H9 (cell line): ENCODE data around the gene TMPRSS6. TPM values are rescaled to one million over a fixed set of nuclear protein-coding genes. Genes with fewer than 3 reads are reported as not detected.

Experiments used
- DNase-seq: peaks from one replicate; pipeline ENCODE4 v3.0.0-alpha.2; 2017
- H2AFZ ChIP-seq: one replicate; pipeline ENCODE4 v1.6.1; 2013; ENCODE audit warnings: mild to moderate bottlenecking, low read length, control low read depth, moderate library complexity
- H2AK5ac ChIP-seq: 2 replicates; pipeline ENCODE4 v1.6.1; 2013; ENCODE audit warnings: low read length, control low read depth, mixed read lengths; ENCODE audit not compliant: insufficient read length
- H2BK120ac ChIP-seq: one replicate; pipeline ENCODE4 v1.6.1; 2013; ENCODE audit warnings: low read depth, mild to moderate bottlenecking, low read length, control low read depth, inconsistent platforms; ENCODE audit not compliant: poor library complexity, severe bottlenecking
- H2BK12ac ChIP-seq: 2 replicates; pipeline ENCODE4 v1.6.1; 2013; ENCODE audit warnings: low read length, control low read depth, mixed read lengths, low read depth; ENCODE audit not compliant: insufficient read length
- H2BK15ac ChIP-seq: 2 replicates; pipeline ENCODE4 v1.6.1; 2013; ENCODE audit warnings: low read depth, low read length, control low read depth
- H2BK20ac ChIP-seq: one replicate; pipeline ENCODE4 v1.6.1; 2013; ENCODE audit warnings: low read depth, mild to moderate bottlenecking, low read length, control low read depth, inconsistent platforms; ENCODE audit not compliant: poor library complexity, severe bottlenecking
- H2BK5ac ChIP-seq: 2 replicates; pipeline ENCODE4 v1.6.1; 2013; ENCODE audit warnings: low read length, control low read depth, mixed read lengths; ENCODE audit not compliant: insufficient read length
- H3K14ac ChIP-seq: 2 replicates; pipeline ENCODE4 v1.6.1; 2013; ENCODE audit warnings: low read length, control low read depth; ENCODE audit not compliant: insufficient read depth
- H3K18ac ChIP-seq: 2 replicates; pipeline ENCODE4 v1.6.1; 2013; ENCODE audit warnings: low read depth, mild to moderate bottlenecking, mixed read lengths, low read length, control low read depth; ENCODE audit not compliant: insufficient read length
- H3K23ac ChIP-seq: 2 replicates; pipeline ENCODE4 v1.6.1; 2013; ENCODE audit warnings: low read length, control low read depth, mixed read lengths, low read depth; ENCODE audit not compliant: insufficient read length
- H3K23me2 ChIP-seq: 2 replicates; pipeline ENCODE4 v1.6.1; 2013; ENCODE audit warnings: low read depth, mild to moderate bottlenecking, mixed read lengths, low read length, control low read depth; ENCODE audit not compliant: insufficient read length, poor library complexity, severe bottlenecking
- H3K27ac ChIP-seq: 2 replicates; pipeline ENCODE4 v1.5.1; 2013; ENCODE audit warnings: low read length, control low read depth, mixed read lengths, low read depth; ENCODE audit not compliant: insufficient read length
- H3K27me3 ChIP-seq: 2 replicates; pipeline ENCODE4 v1.6.1; 2013; ENCODE audit warnings: low read length, control low read depth, inconsistent platforms; ENCODE audit not compliant: insufficient read depth
- H3K4ac ChIP-seq: 2 replicates; pipeline ENCODE4 v1.6.1; 2013; ENCODE audit warnings: low read depth, mild to moderate bottlenecking, control low read depth, inconsistent platforms, low read length, moderate library complexity
- H3K4me1 ChIP-seq: 2 replicates; pipeline ENCODE4 v1.6.1; 2013; ENCODE audit warnings: low read length, control low read depth, inconsistent platforms; ENCODE audit not compliant: insufficient read depth
- H3K4me2 ChIP-seq: 2 replicates; pipeline ENCODE4 v1.6.1; 2013; ENCODE audit warnings: low read length, control low read depth, mixed read lengths; ENCODE audit not compliant: insufficient read length, insufficient read depth
- H3K56ac ChIP-seq: 2 replicates; pipeline ENCODE4 v1.6.1; 2013; ENCODE audit warnings: low read depth, mild to moderate bottlenecking, mixed read lengths, low read length, control low read depth; ENCODE audit not compliant: insufficient read length
- H3K79me1 ChIP-seq: 2 replicates; pipeline ENCODE4 v1.6.1; 2013; ENCODE audit warnings: low read depth, mild to moderate bottlenecking, moderate library complexity, low read length, control low read depth, inconsistent platforms; ENCODE audit not compliant: insufficient read depth, poor library complexity, severe bottlenecking
- H3K79me2 ChIP-seq: 2 replicates; pipeline ENCODE4 v1.6.1; 2013; ENCODE audit warnings: low read length, control low read depth, inconsistent platforms; ENCODE audit not compliant: insufficient read depth
- H3K9ac ChIP-seq: 2 replicates; pipeline ENCODE4 v1.6.1; 2013; ENCODE audit warnings: low read length, control low read depth, mixed read lengths; ENCODE audit not compliant: insufficient read length; ENCODE audit errors: extremely low read depth
- H3K9me3 ChIP-seq: one replicate; pipeline ENCODE4 v1.6.1; 2013; ENCODE audit warnings: low read depth, low read length, inconsistent platforms; ENCODE audit not compliant: control insufficient read depth
- H3T11ph ChIP-seq: one replicate; pipeline ENCODE4 v1.6.1; 2013; ENCODE audit warnings: mild to moderate bottlenecking, low read length, control low read depth, inconsistent platforms
- H4K20me1 ChIP-seq: one replicate; pipeline ENCODE4 v1.6.1; 2013; ENCODE audit not compliant: control insufficient read depth, insufficient read length, insufficient read depth
- H4K5ac ChIP-seq: 2 replicates; pipeline ENCODE4 v1.6.1; 2013; ENCODE audit warnings: low read depth, mild to moderate bottlenecking, mixed read lengths, low read length, control low read depth; ENCODE audit not compliant: insufficient read length
- H4K8ac ChIP-seq: replicated peaks from 2 replicates; pipeline ENCODE4 v1.6.1; 2013; ENCODE audit warnings: low read length, control low read depth, mixed read lengths, low read depth; ENCODE audit not compliant: insufficient read length
- H4K91ac ChIP-seq: 2 replicates; pipeline ENCODE4 v1.6.1; 2013; ENCODE audit warnings: low read depth, mild to moderate bottlenecking, moderate library complexity, mixed read lengths, low read length, control low read depth; ENCODE audit not compliant: insufficient read length
- H3K27ac Mint-ChIP-seq, 3 experiments: 2 replicates in 2 of 3; 3 replicates in 1 of 3; pipeline ENCODE4 v1.8.0; 2020 to 2021; ENCODE audit warnings: mixed read lengths in 3 of 3, mild to moderate bottlenecking in 1 of 3, moderate library complexity in 1 of 3
- H3K27me3 Mint-ChIP-seq: 2 replicates; pipeline ENCODE4 v1.8.0; 2021; ENCODE audit warnings: low read depth, mild to moderate bottlenecking, moderate library complexity, mixed read lengths
- H3K36me3 Mint-ChIP-seq, 3 experiments: 2 replicates in 2 of 3; 3 replicates in 1 of 3; pipeline ENCODE4 v1.8.0; 2020 to 2021; ENCODE audit warnings: low read depth in 3 of 3, mixed read lengths in 3 of 3; ENCODE audit not compliant: insufficient read depth in 1 of 3
- H3K4me1 Mint-ChIP-seq, 2 experiments: 2 replicates each; pipeline ENCODE4 v1.8.0; 2020; ENCODE audit warnings: mixed read lengths in 2 of 2
- H3K4me3 Mint-ChIP-seq, 2 experiments: 2 replicates in 1 of 2; 3 replicates in 1 of 2; pipeline ENCODE4 v1.8.0; 2020 to 2021; ENCODE audit warnings: mild to moderate bottlenecking in 2 of 2, mixed read lengths in 2 of 2, moderate library complexity in 1 of 2
- H3K9me3 Mint-ChIP-seq, 2 experiments: 2 replicates in 1 of 2; 3 replicates in 1 of 2; pipeline ENCODE4 v1.8.0; 2020; ENCODE audit warnings: mild to moderate bottlenecking in 2 of 2, mixed read lengths in 2 of 2, moderate library complexity in 1 of 2
- CTCF ChIP-seq: fragments of 200-600 bp; sonication (generic); conservative IDR thresholded peaks from 3 replicates; pipeline ENCODE4 v1.8.0; 2021; ENCODE audit warnings: antibody characterized with exemption, mild to moderate bottlenecking
- WGBS: extraction: QIAGEN DNeasy Blood & Tissue Kit; methylation state at CpG from one replicate; pipeline ENCODE4 v1.1.7; 2013; ENCODE audit warnings: missing lambda C conversion rate, low lambda C conversion rate, mixed read lengths; ENCODE audit not compliant: insufficient read length; ENCODE audit errors: extremely low coverage; 5-methylcytosine and 5-hydroxymethylcytosine counted together
- total RNA-seq: library from RNA; stranded (reverse); gene quantifications from 2 replicates; pipeline ENCODE4 v1.2.1, GENCODE V29; 2021

The TMPRSS6 gene
- total RNA-seq, 1 experiment from 2014 or later, result not detected

GRCh38 chr22:37140686-37141323, 31.3 kb upstream of the TMPRSS6 start:
- Mint-ChIP-seq H3K9me3 (no peaks in the 10 kb centered on the region), H3K4me1 (peaks cover 2 to 11% of the 10 kb centered on the region in 2 experiments; a peak in 2 of 4 replicates), H3K27me3 (peaks cover 23% of the 10 kb centered on the region), H3K36me3 (no peaks in the 10 kb centered on the region; a peak in 1 of 7 replicates), H3K4me3 (no peak overlapping the region), H3K27ac (0 out of 7 replicates have a peak overlapping the region, but pooled peaks of 1 of the 3 experiments have one; percentile 44)
- Histone ChIP-seq H3T11ph (no peak overlapping the region), H2BK15ac (no peak overlapping the region), H3K23me2 (no peaks in the 10 kb centered on the region), H3K56ac (no peak overlapping the region), H3K4ac (no peak overlapping the region), H3K79me1 (no peaks in the 10 kb centered on the region), H3K79me2 (no peaks in the 10 kb centered on the region), H2BK20ac (no peak overlapping the region), H3K27me3 (no peaks in the 10 kb centered on the region), H2AK5ac (no peak overlapping the region), H3K18ac (no peak overlapping the region), H2BK12ac (no peak overlapping the region), H3K4me2 (no peak overlapping the region), H4K91ac (no peak overlapping the region), H2BK5ac (no peak overlapping the region), H3K27ac (no peak overlapping the region), H3K9me3 (no peaks in the 10 kb centered on the region), H2BK120ac (no peak overlapping the region), H3K23ac (no peak overlapping the region), H4K5ac (no peak overlapping the region), H3K4me1 (no peaks in the 10 kb centered on the region), H2AFZ (no peak overlapping the region), H3K14ac (no peak overlapping the region), H3K9ac (no peak overlapping the region), H4K20me1 (no peaks in the 10 kb centered on the region), H4K8ac (no peak overlapping the region)
- DNase-seq, result no peak
- no peak for TF ChIP-seq CTCF
- no CpG with 5 or more reads among the region's 16 CpGs for WGBS
